Sigmoid colon (tissue), 7 donors: ENCODE measurements around the gene RFNG. TPM values are rescaled to one million over a fixed set of nuclear protein-coding genes. Genes with fewer than 3 reads are reported as not detected.

Source experiments
- DNase-seq: peaks from one replicate; pipeline ENCODE4 v3.0.0-alpha.2; 2019
- H3K27ac ChIP-seq, 4 donors: fragments of 200-600 bp; sonication (generic); one replicate each; pipeline ENCODE4 v1.5.1; 2016 to 2019; ENCODE audit warnings: mild to moderate bottlenecking in 1 of 4
- H3K27me3 ChIP-seq, 3 donors: fragments of 200-600 bp; sonication (generic); one replicate each; pipeline ENCODE4 v1.5.1; 2019; ENCODE audit warnings: mild to moderate bottlenecking in 1 of 3
- H3K36me3 ChIP-seq, 4 donors: fragments of 200-600 bp; sonication (generic); one replicate each; pipeline ENCODE4 v1.5.1; 2016 to 2019
- H3K4me1 ChIP-seq, 4 donors: fragments of 200-600 bp; sonication (generic); one replicate each; pipeline ENCODE4 v1.5.1; 2017 to 2019
- H3K4me3 ChIP-seq, 4 donors: fragments of 200-600 bp; sonication (generic); one replicate each; pipeline ENCODE4 v1.5.1; 2017 to 2019; ENCODE audit warnings: mild to moderate bottlenecking in 2 of 4, moderate library complexity in 1 of 4
- H3K9me3 ChIP-seq, 4 donors: fragments of 200-600 bp in 3 of 4; sonication (generic) in 3 of 4; one replicate each; pipeline versions ENCODE4 v1.5.1 to v1.6.1; 2013 to 2019
- EP300 ChIP-seq, 4 donors: sonication (generic); formaldehyde crosslinking; IDR thresholded peaks; one replicate each; pipeline ENCODE4 v1.6.1; 2017; ENCODE audit warnings: antibody characterized with exemption in 4 of 4
- POLR2A ChIP-seq, 2 donors: fragments of 450-650 bp; IDR thresholded peaks; one replicate each; pipeline ENCODE4 v1.6.1; 2016; ENCODE audit warnings: antibody characterized with exemption in 2 of 2, mild to moderate bottlenecking in 2 of 2, moderate library complexity in 2 of 2
- POLR2AphosphoS5 ChIP-seq, 4 donors: sonication (generic); formaldehyde crosslinking; IDR thresholded peaks; one replicate each; pipeline ENCODE4 v1.6.1; 2017; ENCODE audit warnings: antibody characterized with exemption in 4 of 4
- WGBS, 2 donors: extraction: QIAGEN DNeasy Blood & Tissue Kit; methylation state at CpG; one replicate each; pipeline ENCODE4 v1.1.7; 2013; 5-methylcytosine and 5-hydroxymethylcytosine counted together
- intact Hi-C: fragments of 100-400 bp; cut with DNase I; formaldehyde crosslinking; loops from one replicate; pipeline ENCODE4 v1.15.1; 2023
- polyA plus RNA-seq, 3 donors: library from polyadenylated mRNA; stranded (reverse); fragments of 200-250 nt; gene quantifications; one replicate each; pipeline ENCODE4 v1.2.3, GENCODE V29; 2013
- total RNA-seq, 4 donors: library from RNA; depleted of rRNA; stranded (reverse); fragments of >200 nt; gene quantifications; one replicate each; pipeline ENCODE4 v1.1.0, GENCODE V29; 2016
- TF ChIP-seq, protein P1 (sequence below), 4 experiments: fragments of 450-650 bp in 3 of 4; fragments of 200-600 bp in 1 of 4; IDR thresholded peaks; one replicate each; pipeline ENCODE4 v1.5.1; 2016 to 2019; ENCODE audit warnings: antibody characterized with exemption in 4 of 4, mild to moderate bottlenecking in 3 of 4, moderate library complexity in 2 of 4
- donor health status: healthy with polysubstance abuse.
- donor health status: Bipolar disorder and iron deficiency.
- donor health status: healthy.

The RFNG gene
- total and polyA plus RNA-seq, 7 donors = 13.6 to 38.6 (median 33.5) TPM

DNA sequence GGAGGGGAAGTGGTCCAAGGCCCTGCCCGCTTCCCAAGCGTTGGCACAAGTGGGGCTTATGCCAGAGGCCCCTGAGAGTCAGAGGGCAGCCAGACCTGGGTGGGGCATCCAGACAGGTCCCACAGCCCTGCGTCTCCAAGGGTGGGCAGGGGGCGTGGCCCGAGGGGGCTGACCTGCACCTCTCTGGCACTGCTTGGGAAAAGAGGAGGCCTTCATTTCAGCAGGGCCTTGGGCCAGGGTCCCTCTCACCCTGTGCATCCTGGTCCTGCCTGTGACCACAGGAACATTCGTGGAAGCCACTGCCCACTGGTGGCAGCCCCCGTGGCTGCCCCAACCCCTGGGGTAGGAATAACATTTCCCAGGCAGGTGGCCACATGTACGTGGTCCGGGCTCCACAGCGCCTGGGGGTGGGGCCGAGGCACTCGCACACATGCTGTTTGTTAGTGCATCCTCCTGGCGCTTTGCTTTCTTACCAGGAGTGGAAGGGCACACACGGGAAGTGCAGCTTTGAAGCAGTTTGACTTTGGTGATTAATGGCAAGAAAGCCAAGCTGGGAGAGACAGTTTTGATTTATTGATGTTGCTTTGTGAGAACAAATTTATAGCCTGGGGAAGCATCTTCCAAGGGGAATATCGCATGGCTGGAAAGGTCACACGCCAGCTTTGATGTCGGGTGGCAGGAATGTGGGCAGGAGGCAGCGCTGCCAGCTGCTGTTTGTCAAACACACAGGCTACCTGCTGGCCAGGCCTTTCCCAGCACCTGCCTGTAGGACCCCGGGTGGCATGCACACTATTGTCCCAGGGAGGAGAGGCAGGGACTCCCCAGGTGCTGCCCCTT lies 33.2 kb downstream of the RFNG start:
- Histone ChIP-seq H3K27ac (no peak overlapping the region), H3K9me3 (no peaks in the 10 kb centered on the region), H3K27me3 (no peaks in the 10 kb centered on the region), H3K4me1 (peaks cover 0 to 39% (median 32%) of the 10 kb centered on the region in 4 donors), H3K4me3 (no peak overlapping the region), H3K36me3 (peaks cover 0 to 18% (median 0%) of the 10 kb centered on the region in 4 donors)
- DNase-seq = no peak
- intact Hi-C loops = no loop called here
- 69 to 82% methylated on average over 19 of the region's 19 CpGs for WGBS, 2 donors
- no peak for TF ChIP-seq EP300 (IDR thresholded peaks at IDR 0.05)
- no peak for TF ChIP-seq POLR2A (IDR thresholded peaks at IDR 0.05)
- TF ChIP-seq, protein P1, sequence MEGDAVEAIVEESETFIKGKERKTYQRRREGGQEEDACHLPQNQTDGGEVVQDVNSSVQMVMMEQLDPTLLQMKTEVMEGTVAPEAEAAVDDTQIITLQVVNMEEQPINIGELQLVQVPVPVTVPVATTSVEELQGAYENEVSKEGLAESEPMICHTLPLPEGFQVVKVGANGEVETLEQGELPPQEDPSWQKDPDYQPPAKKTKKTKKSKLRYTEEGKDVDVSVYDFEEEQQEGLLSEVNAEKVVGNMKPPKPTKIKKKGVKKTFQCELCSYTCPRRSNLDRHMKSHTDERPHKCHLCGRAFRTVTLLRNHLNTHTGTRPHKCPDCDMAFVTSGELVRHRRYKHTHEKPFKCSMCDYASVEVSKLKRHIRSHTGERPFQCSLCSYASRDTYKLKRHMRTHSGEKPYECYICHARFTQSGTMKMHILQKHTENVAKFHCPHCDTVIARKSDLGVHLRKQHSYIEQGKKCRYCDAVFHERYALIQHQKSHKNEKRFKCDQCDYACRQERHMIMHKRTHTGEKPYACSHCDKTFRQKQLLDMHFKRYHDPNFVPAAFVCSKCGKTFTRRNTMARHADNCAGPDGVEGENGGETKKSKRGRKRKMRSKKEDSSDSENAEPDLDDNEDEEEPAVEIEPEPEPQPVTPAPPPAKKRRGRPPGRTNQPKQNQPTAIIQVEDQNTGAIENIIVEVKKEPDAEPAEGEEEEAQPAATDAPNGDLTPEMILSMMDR (IDR thresholded peaks at IDR 0.05) = no peak
- no peak for TF ChIP-seq POLR2AphosphoS5 (IDR thresholded peaks at IDR 0.05)

DNA sequence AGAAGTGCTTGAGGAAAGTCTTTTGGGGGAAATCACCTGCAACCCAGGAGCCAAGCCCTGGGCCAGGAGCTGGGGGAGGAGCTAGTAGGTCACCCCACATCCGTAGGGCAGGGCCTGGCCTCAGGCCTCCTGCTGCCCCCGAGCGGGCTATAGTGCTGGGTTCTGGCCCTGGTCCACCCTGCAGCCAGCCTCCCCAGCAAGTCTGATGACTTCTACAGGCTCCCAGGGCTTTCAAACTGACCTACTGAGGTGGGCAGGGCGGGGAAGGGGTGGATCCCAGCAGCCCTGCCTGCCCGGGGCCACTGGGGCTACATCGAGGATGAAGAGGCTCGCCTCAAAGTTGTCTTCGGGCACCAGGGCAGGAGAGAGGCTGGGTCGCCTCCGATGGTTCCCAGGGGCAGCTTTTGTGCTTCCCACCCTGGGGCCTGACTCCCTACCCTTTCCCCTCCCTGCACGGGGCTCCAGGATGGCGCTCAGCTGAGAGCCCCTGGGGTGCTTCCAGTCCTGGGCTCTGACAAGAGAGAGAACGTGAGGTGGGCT lies 33.9 kb downstream of the RFNG start:
- peaks cover 0 to 18% (median 0%) of the 10 kb centered on the region in 4 donors for H3K36me3 ChIP-seq
- no peaks in the 10 kb centered on the region for H3K27me3 ChIP-seq
- no peak for DNase-seq
- peaks cover 3 to 46% (median 38%) of the 10 kb centered on the region in 4 donors for H3K4me1 ChIP-seq
- H3K4me3 ChIP-seq = no peak overlapping the region
- H3K27ac ChIP-seq = no peak overlapping the region
- intact Hi-C loops = no loop called here
- no peak for TF ChIP-seq POLR2AphosphoS5 (IDR thresholded peaks at IDR 0.05)
- TF ChIP-seq POLR2A (IDR thresholded peaks at IDR 0.05) = no peak
- TF ChIP-seq, protein P1 (IDR thresholded peaks at IDR 0.05) = no peak
- TF ChIP-seq EP300 (IDR thresholded peaks at IDR 0.05) = no peak
- H3K9me3 ChIP-seq = no peaks in the 10 kb centered on the region
- 74 to 81% methylated on average over 13 of the region's 13 CpGs for WGBS, 2 donors

DNA sequence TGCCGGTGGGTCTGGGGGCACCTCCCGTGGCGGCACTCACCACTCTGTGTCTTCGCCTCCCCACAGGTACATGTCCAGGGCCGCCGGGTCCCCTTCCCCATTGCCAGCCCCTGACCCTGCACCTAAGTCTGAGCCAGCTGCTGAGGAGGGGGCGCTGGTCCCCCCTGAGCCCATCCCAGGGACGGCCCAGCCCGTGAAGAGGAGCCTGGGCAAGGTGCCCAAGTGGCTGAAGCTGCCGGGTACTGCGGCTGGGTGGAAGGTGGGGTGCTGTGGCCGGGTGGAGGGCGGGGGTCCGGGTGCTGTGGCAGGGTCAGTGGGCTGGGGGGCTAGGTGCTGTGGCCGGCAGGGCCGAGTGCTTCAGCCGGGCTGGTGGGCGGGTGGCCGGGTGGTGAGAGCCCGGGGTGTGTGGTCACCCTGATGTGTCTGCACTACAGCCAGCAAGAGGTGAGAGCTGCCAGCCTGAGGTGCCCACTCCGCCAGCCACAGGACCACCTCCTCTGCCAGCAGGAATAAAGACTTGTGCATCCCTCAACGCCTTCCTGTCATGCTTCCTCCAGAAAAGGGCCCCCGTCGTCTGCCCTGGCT lies 34.6 kb downstream of the RFNG start:
- intact Hi-C loops = no loop called here
- Histone ChIP-seq H3K27me3 (no peaks in the 10 kb centered on the region), H3K9me3 (no peaks in the 10 kb centered on the region), H3K4me1 (peaks cover 3 to 46% (median 39%) of the 10 kb centered on the region in 4 donors), H3K27ac (no peak overlapping the region), H3K36me3 (peaks cover 0 to 18% (median 0%) of the 10 kb centered on the region in 4 donors), H3K4me3 (no peak overlapping the region)
- DNase-seq = no peak
- 88 to 90% methylated on average over 24 of the region's 24 CpGs for WGBS, 2 donors
- TF ChIP-seq, protein P1 (IDR thresholded peaks at IDR 0.05) = no peak
- TF ChIP-seq POLR2A (IDR thresholded peaks at IDR 0.05) (no peak), EP300 (IDR thresholded peaks at IDR 0.05) (no peak), POLR2AphosphoS5 (IDR thresholded peaks at IDR 0.05) (no peak)

DNA sequence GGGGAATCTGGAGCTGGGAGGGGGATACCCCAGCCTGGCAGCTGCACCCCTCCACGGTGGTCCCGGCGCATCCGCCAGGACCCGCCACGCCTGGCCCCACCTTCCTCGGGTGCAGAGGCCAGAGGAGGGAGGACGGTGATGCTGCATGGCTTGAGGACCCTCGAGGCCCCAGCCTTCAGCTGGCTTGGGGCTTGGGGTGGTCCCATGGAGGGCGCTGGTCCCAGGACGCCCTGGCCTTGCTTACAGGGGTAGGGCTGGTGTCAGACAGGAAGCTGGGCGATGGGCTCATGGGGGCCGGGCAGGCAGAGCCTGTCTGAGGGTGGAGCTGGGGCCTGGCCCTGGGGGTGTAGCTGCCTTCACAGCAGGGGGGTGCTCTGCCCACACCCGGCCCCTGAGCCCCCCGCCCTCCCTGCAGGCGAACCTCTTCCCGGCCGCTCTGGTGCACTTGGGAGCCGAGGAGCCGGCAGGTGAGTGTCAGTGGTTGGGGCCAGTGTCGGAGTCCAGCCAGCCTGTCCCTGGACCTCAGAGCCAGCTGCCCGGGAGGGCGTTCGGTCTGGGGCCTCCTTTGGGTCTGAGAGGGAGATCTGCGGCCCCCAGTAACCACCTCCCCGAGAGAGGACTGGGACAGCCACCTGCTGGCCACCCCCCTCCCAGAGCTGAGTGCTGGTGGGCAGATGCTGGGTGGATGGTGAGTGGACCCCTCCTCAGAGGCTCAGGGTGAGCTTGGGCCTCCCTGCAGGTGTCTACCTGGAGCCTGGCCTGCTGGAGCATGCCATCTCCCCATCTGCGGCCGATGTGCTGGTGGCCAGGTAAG lies 35.3 kb downstream of the RFNG start:
- peaks cover 3 to 39% (median 33%) of the 10 kb centered on the region in 4 donors for H3K4me1 ChIP-seq
- no peaks in the 10 kb centered on the region for H3K27me3 ChIP-seq
- WGBS, 2 donors = 87 to 88% methylated on average over 28 of the region's 28 CpGs
- H3K4me3 ChIP-seq = no peak overlapping the region
- no peaks in the 10 kb centered on the region for H3K9me3 ChIP-seq
- TF ChIP-seq, protein P1 (IDR thresholded peaks at IDR 0.05) = no peak
- TF ChIP-seq POLR2AphosphoS5 (IDR thresholded peaks at IDR 0.05) (no peak), POLR2A (IDR thresholded peaks at IDR 0.05) (no peak), EP300 (IDR thresholded peaks at IDR 0.05) (no peak)
- intact Hi-C loops = no loop called here
- DNase-seq = no peak
- peaks cover 0 to 18% (median 0%) of the 10 kb centered on the region in 4 donors for H3K36me3 ChIP-seq
- no peak overlapping the region for H3K27ac ChIP-seq
